HG02759 (cell line): ENCODE measurements around the gene NFATC1.
"Not testable (repeated sequence)": the region's sequence is repeated elsewhere in the genome, so short reads cannot be mapped to it uniquely, and the experiment has no call there.

Source experiments
- ATAC-seq: cut with Tn5 transposase; IDR thresholded peaks from one replicate; pipeline ENCODE4 v1.9.1; 2021; ENCODE audit warnings: mild to moderate bottlenecking, moderate library complexity; ENCODE audit not compliant: unreplicated experiment

NFATC1 gene

DNA sequence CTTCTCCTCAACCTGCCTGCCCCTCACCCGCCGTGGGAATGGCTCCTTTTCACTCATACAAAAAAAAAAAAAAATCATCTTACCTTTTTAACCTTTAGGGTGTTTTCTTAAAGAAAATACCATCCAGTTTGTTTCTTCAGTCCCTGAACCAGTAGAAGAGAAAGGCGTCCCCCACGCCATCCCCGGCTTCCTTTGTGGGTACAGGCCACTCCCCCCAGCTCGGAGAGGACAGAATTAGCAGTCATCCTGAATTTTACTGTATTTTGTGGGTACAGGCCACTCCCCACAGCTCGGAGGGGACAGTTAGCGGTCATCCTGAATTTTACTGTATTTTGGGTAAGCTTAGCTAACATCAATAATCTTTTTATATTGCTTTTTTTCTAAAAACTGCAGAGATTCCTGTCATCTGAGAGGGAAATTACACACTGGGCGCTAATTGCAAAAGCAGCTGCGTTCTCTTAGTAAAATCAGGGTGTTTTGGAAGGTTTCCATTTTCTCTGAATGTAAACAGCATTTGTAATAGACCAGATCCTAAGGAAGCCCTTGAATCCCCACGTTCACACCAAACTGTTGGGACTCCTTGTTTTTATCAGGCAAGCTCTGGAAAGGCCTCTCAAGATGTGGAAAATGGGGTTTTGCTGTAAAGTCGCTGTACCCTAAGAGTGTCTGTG lies 72.5 kb downstream of the NFATC1 start:
- ATAC-seq = no peak

DNA sequence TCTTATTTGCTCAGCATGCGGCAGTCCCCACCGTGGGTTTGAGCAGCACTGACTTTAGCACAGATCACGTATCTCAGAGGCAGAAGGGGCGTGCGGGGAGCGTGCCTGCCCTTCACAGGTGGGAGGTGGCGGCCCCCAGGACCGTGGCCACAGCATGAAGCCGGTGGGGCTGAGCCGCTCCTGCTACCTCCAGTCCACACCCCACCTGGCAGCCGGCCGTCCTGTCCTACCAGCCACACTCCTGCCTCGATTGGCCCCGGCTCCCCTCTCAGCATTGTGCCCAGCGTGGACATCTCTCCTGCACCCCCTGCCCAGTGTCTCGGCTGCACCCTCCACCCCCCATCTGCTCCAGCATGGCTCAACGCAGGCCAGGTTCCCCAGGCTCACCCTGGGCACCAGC lies 73.6 kb downstream of the NFATC1 start:
- ATAC-seq = no peak

DNA sequence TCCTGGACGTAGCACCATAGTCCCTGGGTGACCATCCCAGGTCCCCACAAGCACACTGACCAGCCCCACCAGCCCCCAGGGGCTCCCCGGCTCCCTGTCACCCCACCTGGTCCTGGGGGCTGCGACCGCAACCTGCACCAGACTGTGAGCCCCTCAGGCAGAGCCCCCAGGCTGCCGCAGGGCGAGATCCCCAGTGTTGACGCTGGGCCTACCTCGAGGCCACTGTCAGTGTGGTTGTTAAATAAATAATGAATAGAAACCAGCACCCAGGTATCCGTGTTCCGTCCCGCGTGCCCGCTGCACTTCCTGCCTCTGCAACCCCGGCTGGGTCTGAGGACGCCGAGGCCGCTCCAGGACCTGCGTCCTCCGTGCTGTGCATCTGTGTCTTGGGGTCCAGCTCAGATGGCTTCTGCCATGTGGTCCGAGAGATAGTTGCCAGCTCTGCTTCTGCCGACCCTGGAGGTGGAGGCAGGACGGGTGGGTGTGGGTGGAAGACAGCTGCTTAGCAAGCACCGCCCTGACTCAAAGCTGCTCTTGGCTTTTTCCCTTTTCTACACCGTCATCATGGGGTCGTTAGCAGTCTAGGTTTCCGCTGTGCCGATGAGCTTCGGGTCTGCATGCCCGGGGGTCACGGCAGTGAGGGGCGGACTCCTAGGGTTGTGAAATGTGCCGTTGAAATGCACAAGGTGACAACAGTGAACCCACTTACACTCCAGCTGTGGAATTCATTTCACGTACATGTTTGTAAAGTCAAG lies 74.2 kb downstream of the NFATC1 start:
- ATAC-seq = no peak

DNA sequence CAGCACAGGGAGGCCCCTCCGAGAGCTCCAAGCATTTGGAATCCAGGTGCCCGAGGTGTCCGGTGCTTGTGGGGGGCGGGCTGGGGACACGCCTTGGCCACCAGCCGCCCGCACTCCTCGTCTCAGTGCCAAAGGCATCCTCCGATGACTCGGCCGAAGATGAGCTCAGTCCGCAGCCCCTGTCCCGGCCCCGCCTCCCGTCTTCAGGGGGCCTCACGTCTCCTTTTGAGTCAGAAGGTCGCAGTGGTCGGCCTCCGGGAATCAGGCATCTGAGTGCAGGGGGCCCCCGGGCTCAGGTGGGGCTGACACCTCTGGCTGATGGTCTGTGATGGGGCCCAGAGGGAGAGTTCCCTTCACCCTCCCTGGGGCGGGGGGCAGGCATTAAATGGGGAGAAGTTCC lies 74.8 kb downstream of the NFATC1 start:
- no peak for ATAC-seq

DNA sequence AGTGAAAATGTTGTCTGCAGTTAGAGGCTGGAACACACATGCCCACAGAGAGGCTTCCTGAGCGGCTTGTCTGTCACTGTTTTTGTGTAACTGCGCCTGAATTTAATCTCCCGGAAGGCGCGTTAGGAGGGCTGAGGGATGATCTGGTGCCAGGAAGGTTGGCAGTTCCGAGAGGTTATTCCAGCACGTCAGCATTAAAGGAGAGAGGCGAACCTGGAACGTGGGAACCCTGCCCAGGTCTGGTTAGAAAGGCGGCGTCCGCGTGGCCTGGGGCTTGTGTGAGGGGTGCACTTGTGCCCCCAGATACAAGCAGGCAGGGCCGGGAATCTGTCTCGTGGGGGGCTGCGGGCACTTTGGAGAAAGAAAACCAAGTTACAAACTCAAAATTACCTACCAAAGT lies 75.3 kb downstream of the NFATC1 start:
- no peak for ATAC-seq

DNA sequence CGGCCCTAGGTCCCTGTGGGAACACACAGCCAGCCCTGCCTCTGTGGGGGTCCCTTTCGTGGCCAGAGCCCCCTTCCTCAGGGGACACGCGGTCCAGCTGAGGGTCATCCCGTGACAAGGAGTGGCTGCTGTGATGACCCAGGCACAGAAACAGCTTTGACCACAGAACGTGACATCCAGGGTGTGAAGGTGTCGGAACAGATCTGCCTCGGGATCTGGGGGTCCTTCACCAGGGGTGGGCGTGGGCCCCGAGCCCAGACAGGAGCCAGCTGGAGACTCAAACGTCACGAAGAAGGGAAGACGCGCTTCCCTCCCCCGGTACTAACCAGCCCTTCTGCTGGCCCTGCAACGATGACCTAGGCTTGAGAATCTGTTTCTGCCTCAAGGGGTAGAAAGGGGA lies 75.9 kb downstream of the NFATC1 start:
- ATAC-seq = no peak

DNA sequence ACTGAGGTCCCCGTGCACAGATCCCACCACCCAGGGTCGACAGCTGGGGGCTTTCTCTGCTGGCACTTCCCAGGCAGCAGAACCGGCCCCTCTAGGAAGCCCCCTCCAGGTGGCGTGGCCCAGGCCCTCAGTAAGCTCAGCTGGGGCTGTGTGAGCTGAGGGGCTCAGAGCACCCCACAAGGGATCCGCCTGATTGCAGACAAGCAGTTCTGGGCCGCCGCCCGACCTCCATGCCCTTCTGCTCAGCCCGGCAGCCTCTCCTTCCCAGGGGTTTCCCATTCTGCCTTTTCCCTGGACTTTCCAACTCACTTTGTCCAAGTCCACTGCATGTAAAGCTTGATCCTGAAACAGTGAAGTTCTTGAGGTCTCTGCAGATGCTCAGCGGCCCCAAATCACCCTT lies 76.4 kb downstream of the NFATC1 start:
- ATAC-seq = no peak

DNA sequence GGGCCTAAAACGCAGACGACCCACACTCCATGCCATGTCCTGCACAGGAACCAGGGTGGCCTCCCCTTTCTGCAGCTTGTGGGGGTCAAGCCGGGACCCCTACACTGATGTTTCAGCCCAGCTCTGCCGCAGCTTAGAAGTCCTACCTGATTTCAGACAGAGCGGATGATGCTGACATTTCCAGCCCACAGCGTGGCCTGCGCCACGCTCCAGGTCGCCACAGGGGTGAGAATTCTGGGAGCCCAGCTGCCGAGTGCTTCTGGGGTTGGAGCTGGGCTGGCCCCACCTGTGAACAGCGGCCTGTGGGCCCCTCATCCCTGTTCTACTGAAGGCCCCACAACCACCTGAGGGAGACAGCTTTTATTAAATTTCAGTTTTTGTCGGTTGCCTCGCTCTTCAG lies 77.2 kb downstream of the NFATC1 start:
- ATAC-seq = no peak

DNA sequence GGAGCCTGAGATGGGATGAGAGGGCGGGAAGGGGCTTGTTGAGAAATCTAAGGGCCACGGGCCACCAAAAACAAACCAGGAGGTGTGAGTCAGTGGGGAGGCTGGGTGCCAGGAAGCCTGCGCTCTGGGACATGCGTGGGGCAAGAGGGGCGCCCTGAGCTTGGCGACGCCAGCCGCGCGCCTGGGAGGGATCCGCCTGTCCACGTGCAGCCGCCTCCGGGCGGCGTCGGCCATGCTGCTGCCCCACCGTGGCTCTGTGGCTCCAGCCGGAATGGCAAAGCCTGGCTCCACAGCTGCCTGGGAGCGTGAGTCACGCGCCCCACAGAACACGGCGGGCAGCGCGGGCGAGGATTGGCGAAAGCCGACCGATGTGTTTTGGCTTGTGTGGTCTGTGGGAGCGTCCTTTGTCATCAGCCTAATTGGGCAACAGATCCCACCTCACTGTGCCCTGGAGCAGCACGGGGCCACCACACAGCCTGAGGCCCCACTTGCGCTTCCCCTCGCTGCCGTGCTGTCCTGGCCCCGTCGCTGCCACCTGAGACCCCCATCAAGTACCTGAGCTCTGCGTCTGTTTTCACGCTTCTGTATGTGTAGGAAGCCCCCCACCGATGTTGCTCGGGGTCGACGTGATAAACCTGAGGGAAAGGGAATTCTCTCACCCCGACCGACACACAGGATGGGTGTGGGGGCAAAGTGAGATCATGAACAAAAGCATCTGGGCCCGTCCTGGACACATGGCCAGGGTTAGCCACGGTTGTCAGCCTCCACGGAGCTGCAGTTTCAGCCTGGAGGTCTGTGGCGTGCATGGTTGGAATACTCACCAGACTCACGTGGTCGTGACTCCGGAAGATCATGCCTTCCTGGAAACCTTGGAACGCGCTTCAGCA lies 80.5 kb downstream of the NFATC1 start:
- no peak for ATAC-seq

DNA sequence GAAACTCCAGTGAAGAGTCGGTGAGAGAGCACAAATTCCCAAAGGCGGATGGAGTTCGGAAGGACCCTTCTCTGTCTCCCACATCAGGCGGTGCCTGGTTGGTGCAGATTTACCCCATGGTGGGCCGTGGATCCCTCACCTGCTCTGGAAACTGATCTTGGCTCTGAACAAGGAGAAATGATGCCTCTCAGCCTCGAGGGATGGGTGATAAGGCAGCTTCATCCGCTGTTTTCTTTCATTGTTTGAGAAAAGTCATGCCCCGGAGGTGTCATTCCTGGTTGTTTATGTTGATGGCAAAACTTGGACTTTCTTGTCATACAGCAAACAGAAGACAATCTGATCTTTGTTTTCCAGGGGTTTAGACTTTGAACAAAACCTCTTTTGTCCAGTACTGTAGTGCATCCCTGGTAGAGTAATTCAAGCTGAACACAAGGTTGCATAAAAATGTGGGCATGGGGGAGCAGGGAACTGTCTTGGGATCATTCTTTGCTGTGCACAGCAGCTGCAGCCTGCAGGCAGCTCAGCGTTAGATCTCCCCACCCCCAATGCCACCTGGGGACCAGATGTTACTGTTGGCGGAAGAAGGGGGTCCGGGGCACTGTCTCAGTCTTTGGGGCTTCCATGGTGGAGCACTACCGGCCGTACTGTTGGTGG lies 81.3 kb downstream of the NFATC1 start:
- ATAC-seq = no peak

DNA sequence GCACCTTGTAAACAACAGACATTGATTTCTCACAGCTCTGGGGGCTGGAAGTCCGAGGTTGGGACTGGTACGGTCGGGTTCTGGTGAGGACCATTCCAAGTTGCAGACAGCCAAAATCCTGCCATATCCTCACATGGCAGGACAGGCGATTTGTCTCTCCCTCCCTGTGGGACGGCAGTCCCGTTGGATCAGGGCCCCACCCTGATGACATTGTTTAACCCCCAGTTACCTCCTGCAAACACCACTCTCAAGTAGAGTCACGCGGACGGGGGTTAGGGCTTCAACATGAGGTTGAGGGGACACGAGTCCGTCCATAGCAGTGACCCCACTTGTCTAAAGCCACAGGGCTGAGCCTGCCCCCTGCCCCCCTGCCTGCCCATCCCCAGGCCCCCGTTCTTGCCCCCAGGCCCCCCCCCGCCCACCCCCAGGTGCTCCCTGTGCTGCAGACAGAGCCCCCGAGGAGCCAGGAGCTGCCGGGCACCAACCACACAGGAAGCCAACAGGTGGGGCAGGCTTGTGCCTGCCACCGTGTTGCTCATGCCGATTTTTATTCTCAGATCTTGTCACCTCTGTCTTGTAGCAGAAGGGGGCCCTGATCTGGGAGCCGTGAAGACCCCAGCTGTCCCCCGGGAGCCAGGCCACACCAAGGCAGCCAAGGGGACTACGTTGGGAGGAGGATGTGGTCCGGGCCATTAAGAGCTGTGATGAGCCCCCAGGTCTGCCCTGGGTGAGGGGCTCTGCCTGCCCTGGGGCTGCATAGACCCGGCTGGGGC lies 82.2 kb downstream of the NFATC1 start:
- ATAC-seq = no peak

DNA sequence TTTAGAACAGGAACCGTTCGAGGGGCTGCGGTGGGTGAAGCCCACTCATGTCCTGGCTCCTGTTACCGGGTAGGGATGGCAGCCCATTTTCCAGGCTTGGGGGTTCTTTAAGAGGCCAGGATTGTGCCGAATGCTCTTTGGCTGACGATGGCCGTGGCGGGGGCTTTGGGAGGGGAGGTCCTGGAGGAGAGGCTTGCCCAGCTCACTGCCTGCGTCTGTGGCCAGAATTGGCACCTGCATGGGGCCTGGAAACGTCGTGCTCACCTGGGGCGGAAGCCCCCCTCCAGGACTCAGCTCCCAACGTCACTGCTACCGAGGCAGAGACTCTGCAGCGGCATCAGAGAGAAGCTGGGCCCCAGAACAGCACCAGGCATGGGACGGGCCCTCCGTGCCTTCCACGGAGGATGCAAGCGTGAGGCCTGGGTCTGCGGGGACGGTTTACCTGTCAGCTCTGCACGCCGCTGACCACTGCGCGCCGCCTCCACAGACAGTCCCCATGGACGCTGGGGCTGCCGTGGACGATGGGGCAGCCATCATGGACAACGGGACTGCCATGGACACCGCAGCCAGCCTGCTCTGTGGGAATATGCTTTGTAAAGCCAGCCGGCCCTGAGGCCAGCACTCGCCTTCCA lies 82.9 kb downstream of the NFATC1 start:
- no peak for ATAC-seq

DNA sequence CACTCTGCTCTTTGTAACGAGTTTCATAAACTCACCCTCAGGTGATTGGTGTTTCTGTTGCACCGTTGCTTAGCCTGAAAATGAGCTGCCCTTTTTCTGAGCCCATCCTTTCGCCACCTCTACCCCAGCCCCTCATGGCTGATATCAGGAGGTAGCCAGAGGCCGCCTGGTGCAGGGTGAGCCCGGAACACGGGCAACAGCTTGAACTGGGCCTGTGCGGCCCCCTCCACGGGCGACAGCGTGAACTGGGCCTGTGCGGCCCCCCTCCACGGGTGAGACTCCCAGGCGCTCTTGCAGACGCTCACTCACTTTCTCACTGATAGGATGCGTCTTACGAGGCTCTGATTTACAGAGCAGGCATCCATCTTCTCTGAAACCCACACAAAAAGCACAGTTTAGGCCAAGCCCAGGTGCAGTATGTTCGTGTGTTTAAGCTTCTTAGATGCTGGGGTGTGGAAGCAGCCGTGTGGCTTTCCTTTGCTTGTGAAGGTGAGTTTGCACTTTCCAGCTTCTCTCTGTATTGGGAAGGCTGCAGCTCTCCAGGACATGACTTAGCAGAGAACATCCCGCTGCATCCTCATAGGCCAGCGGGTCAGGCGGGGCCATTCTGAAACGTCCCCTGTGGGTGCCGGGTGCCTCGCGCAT lies 83.5 kb downstream of the NFATC1 start:
- ATAC-seq = no peak

DNA sequence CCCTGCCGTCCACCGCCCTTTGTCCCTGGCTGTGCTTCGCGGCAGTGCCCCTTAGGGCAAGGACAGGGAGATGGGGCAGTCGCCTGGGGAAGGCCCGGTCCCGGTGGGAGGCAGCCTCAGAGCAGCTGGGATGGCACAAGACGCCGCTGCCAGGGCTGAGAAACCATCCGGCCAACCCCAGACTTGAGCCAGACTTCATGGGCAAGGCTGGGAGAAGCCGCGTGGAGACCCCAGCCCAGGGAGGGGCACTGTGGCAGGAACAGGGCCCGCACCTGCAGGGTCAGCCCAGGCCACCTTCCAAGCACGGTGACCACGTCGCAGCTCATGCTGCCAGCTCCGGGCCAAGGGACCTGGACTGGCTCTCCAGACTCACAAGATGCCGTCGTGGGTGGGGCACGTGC lies 84.0 kb downstream of the NFATC1 start:
- no peak for ATAC-seq

DNA sequence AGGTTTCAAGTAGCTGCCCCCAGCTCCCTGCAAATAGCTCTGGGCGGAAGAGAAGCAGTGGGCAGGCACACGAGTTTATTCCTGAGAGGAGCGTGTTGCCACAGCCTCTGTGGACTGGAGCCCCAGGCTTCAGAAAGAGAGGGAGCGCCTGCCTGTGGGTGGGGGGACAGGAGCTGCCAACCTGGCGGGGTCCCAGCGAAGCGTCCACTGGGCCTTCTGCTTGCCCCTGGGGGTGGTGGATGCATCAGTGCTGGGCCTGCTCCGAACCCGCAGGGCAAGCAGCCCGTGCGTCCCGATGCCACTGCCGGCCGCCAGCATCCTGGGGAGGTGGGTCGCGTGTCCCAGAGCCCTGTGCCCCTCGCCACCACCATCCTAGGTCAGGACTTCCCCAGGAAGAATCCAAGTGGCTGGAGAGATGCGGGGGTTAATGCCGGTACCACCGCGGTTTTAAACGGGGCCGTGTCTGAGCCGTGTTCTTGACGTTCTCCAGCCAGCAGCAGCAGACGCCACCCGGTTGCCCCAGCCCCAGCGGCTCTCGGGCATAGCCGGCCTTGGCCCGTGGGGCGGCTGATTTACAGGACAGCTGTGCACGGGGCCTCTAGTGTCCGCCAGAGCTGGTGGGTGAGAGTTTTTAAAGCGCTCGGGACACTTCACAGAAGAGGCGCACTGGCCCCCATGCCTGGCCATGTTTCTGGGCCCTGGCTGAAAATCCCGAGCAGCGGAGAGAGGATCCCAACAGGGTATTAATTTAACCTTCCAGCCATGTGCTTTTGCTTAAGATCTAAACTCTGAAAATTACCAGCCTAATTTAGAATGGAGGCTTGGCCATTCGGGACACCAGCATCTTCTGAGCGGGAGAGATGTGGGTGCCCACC lies 84.7 kb downstream of the NFATC1 start:
- ATAC-seq = no peak

DNA sequence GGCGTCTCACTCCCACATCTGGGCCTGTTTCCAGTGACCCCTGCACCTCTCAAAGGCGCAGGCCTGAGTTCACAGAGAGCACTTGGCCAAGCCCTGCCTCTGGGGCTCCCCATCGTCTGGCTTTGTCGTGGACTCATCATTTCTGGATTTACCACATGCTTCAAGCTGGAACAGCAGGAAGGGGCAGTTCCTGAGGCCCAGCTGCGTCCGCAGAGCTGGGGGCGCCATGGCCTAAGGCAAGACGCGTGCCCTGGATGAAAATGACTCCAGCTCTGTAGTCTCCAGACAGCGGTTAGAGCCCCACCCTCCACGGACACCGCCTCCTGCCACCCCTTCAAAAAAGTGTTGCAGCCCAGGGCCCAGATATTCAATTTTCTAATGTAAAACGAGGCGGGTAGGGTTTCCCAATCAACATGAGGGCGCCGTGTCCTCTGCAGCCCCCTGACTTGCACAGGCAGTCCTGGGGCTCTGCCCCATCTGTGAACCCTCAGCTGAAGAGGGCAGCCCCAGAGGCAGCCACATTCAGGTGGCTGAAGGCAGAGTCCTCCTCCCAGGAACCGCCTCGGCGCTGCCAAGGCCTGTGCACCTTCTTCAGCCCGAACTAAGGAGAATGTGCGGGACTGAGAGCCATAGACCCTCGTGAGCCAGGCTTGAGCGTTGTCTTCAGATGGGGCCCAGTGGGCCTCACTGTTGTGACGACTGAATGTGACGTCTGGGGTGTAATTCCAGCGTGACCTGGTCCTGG lies 85.5 kb downstream of the NFATC1 start:
- ATAC-seq = no peak

DNA sequence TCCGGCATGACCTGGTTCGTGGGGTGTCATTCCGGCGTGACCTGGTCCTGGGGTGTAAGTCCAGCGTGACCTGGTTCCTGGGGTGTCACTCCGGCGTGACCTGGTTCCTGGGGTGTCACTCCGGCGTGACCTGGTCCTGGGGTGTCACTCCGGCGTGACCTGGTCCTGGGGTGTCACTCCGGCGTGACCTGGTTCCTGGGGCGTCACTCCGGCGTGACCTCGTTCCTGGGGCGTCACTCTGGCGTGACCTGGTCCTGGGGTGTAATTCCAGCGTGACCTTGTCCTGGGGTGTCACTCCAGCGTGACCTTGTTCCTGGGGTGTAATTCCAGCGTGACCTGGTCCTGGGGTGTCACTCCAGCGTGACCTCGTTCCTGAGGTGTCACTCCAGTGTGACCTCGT lies 87.7 kb downstream of the NFATC1 start:
- not testable (repeated sequence) for ATAC-seq

DNA sequence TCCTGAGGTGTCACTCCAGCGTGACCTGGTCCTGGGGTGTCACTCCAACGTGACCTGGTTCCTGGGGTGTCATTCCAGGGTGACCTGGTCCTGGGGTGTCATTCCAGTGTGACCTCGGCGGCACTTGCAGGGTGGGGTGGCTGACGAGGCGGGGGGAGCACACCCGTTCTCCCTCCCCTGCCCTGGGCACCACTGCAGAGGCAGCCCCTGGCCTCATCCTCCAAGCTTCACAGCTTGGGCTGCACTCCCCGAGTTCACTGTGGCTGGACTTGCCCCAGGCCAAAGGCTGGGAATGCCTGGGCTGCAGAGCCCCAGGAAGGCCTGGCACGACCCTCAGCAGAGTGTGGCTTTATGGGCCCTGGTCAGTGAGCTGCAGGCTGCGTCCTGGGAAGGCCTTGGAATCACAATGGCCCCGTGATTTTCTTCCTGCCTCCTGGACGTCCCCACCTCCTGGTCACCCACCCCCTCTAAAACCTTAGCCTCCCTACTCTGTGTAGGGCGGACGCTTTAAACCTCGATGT lies 88.3 kb downstream of the NFATC1 start:
- no peak for ATAC-seq
